ENCODE measurements around the gene RHOJ.
"Not testable (repeated sequence)": the region's sequence is repeated elsewhere in the genome, so short reads cannot be mapped to it uniquely, and the experiment has no call there.

RHOJ gene

DNA sequence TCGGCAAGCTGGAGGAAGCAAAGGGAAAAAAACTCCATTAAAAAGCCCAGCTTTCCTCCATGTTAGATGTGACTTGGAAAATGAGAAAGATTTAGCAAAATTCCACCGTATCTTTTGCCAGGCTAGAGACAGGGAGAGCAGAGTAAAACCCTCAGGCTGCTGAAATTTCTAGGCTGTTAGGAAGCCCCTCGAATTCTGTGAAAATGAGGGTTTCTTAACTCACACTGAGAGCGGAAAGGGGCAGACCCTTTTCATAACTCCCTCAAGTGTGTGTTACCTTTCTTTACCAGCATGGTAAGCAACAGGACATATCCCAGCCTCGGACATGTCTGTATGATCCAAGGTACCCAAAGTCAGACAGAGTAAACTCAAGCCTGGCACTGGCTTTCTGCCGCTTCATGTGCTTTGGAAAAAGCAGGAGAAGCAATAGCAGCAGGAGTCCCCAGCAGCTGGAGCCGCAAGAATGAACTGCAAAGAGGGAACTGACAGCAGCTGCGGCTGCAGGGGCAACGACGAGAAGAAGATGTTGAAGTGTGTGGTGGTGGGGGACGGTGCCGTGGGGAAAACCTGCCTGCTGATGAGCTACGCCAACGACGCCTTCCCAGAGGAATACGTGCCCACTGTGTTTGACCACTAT, at the start of gene RHOJ:
Gene RHOJ, plus strand, starts transcription at position 37 of the 637 bp plus-strand sequence. Its CDS starts 427 bp downstream, at position 464.
- DNase-seq, result peak; percentile 73

DNA sequence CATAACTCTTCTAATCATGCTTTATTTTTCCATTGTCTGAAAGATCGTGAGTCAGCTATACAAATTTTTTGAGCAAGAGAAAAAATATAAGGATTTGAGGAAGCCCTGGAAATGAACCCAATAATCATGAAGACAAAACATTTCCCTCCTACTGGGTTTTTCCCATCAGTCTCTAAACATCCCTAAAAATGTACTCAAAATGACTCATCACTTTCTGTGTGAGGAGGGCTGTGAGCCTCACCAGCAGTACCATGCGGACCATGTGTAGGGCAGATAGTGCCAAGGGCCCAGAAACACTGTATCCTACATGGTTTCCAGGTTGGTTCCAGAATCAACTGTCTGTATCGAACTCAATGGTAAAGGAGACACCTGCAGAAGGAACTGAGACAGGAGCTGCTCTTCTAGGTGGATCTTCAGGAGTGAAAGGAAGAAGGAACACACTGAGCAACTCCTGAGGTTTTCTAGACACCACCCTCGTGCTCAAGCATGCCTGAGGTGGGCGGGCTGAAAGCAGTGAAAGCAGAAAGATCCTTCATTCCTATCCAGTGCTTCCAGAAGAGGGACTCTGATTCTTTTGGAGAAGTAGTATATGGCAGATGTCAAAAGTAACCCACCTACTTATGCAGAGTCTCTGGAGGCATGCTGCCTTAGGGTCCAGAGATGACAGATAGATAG, 48.6 kb upstream of the RHOJ start:
- DNase-seq, result no peak

DNA sequence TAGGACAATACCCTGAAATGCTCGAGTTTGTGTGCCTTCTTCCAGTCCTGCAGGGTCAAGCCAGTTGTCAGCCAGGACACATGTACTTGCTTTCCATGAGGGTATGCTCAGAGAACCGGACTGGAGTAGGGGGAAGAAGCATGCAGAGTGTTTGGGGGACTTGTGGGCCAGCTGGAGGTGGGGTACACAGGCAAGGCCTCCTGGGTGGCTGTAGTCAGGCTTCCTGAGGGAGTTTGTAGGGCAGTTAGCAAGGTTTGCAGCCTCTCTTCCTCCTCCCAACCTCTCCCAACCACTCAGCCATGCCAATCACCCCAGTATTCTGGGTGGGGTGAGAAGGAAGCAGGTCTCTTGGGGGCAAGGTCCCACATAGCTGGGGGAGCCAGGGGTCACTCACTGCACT, 47.0 kb upstream of the RHOJ start:
- DNase-seq, result no peak

DNA sequence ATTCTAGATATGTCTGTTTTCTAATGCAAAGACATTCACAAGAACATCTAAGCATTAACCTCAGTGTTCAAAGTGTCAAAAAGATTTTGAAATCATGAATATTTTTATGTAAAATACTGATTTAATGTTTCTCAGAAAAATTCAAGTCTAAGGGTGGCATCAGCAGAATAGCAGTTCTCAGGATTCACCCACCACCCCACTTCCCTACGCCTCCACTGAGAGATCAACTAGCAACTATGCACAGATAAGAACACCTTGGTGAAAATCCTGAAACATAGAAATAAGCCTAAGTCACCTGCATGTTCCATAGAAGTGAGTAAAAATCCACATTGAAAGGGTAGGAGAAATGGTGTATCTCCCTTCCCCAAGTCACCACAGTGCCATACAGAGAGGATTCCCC, 40.9 kb upstream of the RHOJ start:
- DNase-seq, result no peak

DNA sequence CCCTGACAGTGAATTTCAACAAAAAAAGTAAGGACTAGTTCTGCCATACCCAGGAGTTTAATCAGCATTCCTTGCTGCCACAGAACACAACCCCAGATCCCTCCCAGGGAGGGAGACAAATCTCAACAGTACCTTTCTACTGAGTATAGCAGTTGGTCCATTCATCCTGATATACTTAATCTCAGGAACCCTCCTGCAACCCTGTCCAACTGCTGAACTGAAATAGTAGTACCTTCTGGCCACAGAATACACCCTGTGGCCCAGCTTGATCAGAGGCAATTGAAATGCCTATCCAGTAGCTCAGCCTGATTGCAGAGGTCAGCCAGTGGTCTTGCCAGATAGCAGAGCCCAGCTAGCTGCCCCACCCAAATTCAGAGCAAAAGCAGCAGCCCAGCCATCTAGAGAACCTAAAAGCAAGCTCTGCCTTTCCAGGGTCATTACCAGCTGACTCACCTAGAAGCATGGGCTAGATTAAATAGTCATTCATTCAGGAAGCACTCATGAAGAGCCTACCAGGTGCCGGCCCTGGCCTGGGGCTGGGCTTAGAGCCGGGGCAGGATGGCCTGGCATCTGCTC, 40.0 kb upstream of the RHOJ start:
- DNase-seq, result no peak

DNA sequence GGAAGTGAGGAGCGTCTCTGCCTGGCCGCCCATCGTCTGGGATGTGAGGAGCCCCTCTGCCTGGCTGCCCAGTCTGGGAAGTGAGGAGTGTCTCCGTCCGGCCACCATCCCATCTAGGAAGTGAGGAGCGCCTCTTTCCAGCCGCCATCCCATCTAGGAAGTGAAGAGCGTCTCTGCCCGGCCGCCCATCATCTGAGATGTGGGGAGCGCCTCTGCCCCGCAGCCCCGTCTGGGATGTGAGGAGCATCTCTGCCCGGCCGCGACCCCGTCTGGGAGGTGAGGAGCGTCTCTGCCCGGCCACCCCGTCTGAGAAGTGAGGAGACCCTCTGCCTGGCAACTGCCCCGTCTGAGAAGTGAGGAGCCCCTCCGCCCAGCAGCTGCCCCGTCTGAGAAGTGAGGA, 39.0 kb upstream of the RHOJ start:
- DNase-seq, result not testable (repeated sequence)

DNA sequence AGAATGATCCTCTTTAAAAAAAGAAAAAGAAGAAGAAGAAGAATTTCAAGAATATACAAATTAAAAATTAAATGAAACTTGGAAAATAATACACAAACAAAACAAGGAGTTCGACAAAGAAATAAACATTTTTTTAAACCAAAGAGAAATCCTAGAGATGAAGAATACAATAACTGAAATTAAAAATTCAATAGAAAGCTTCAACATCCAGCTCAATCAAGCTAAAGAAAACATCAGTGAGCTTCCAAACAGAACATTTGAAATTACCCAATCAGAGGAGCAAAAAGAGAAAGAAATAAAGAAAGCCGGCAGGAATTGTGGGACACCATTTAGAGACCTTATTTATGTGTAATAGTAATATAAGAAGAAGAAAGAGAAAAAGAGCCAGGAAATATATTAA, 37.2 kb upstream of the RHOJ start:
- no peak for DNase-seq

DNA sequence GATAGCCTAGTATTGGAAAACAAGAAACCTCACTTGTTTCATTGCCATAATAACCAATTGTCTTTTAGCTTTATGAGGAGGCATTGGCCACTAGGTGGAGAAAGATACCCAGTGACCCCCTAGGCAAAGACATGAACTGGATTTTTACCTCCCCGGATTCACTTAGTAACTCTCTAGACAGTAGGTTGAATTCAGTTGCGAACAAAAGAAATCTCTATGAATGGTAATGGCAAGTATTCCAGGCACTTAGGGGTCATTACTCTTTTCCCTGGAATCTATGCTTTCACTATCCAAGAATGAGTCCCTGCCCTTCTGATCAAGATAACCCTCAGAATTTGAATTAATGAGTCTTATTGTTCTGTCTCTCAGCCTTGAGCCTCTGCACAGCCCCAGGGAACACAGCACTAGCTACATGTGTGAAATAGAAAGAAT, 29.5 kb upstream of the RHOJ start:
- DNase-seq, result peak; percentile 37

DNA sequence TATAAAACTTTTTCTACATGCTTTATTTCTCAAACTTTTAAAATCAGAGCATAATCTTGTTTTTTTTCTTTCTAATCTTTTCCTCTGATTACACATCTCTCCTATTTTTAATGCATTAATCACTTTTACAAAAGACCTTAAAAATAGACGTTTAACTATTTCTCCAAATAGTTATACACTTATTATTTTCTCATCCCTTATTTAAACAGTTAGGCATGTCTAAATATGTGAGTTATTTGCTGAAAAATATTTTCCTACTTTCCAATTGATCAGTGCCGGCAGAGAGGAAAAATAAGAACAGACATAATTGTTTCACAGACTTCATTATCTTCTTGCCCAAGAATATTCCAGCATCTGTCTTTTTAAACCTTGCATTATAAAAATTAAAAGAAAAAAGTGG, 28.7 kb upstream of the RHOJ start:
- DNase-seq, result no peak

DNA sequence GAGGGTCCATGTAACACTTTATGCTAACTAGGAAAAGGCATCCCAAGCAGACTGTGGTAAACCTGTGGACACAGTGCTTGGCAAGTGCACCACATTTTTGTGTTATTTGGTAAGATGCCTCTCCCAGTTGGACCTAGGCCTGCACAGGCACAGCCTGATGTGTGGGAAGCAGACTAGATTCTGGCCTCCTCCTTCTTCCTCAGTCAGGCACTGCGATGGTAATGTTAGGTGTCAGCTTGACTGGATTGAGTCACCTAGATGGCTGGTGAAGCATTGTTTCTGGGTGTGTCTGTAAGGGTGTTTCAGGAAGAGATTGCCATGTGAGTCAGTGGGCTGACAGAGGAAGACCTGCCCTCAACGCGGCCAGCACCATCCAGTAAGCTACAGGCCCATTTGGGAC, 25.3 kb upstream of the RHOJ start:
- no peak for DNase-seq

DNA sequence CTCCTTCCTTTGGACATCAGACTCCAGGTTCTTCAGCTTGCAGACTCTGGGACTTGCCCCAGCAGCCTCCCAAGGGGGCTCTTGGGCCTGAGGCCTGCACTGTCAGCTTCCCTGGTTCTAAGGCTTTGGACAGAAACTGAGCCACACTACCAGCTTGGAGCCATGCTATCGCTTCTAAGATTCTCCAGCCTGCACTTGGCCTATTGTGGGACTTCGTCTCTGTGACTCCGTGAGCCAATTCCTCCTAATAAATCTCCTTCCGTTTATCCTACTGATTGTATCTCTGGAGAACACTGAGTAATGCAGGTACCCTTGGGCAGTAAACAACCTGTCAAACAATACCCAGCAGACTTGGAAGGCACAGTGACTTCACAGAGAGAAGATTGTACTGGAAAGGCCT, 24.9 kb upstream of the RHOJ start:
- no peak for DNase-seq

DNA sequence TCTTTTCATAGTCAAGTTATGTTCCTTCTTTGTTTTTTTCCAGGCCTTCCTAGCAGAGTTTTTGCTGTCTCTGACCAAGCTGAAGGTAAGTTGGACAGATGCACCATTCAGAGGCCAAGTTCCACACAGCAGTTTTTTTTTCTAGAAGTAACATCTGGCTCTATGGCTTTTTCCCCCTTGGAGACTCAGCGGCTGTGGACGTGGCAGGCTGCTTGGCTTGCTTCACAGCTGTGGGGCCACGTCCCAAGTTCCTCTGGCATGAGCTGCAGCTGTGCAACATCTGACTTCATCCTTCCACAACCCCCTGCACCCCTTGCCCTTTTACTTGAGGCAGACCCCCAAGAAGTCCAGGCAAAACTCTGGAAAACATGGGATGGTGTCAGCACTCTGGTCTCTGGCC, 24.2 kb upstream of the RHOJ start:
- DNase-seq, result peak; percentile 57

DNA sequence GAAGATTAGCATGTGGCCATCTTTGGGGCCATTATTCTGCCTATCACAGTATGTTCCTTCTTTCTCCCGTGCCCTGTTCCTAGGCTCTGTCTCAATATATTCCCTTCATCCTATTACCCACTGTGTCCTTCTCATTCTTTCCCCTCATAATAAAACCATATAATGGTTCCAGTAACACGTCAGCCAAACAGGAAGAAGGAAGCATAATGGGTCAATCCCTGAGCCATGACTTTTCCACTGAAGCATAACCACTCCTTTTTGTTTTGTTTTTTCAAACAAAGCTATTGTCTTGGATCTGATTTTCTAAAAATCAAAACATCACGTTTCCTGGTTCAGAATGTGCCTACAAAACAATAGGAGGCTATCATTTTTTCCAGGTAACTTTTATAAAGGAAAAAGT, 21.3 kb upstream of the RHOJ start:
- DNase-seq, result no peak

DNA sequence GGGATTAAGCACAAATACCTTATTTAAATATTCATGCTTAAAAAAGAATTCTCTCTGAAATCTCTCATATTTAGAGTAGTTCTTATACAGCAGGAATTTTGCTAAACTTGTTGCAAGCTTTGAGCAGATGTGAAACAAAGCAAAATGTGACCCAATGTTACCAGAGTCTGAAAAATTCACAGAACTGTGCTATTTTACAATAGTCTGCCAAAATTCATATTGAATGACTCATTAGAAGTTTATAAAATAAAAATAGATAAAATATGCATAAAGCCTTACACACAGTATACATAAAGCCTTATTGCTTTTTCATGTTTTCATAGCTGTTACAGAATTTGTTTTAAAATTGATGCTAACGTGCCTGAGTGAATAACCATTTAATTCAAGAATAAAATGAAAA, 17.8 kb upstream of the RHOJ start:
- DNase-seq, result no peak

DNA sequence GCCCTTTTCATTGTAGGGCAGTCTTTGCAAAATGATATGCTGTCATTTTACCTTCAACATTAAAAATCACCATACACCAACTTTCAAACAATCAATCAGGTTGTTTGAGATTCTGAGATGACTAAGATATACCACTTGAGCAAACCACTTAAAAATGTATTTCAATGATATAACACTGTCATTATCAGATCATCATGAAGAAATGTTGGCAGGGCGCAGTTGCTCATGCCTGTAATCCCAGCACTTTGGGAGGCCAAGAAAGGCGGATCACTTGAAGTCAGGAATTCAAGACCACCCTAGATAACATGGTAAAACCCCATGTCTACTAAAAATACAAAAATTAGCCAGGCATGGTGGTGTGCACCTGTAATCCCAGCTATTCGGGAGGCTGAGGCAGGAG, 13.0 kb upstream of the RHOJ start:
- no peak for DNase-seq

DNA sequence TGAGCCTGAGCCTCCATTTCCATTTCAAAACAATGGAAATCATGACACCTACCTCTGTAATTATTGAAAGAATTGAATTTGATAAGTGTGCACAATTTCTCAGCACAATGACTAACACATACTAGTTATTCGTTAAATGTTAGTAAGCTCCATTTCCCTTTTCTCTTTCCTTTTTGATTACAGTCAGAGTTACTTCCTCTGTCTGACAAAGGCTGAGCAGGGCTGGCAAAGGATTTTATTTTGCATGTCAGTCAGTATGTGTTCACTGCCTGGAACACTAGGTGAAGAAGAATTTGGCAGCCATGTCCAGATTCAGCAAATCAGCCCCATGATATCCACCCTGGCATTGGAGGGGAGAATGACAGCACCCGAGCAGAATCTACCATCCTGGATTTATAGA, 12.2 kb upstream of the RHOJ start:
- no peak for DNase-seq

DNA sequence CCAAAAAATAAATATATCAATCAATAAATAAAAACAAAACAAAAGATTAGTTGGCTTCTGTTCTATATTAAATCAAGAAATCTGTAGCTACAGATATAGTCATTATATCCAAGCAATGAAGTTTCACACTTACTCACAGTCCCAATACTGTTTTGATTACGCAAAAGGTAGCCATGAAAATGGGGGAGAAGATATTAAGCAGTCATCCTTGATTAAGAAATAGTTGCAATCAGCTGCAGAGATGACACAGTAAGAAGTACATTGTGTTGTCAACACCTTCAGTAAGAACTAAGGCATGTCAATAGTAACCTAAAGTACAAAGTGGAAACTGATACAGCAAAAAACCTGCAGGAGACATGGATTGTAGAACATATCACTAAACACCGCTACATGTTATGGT, 11.0 kb upstream of the RHOJ start:
- no peak for DNase-seq

DNA sequence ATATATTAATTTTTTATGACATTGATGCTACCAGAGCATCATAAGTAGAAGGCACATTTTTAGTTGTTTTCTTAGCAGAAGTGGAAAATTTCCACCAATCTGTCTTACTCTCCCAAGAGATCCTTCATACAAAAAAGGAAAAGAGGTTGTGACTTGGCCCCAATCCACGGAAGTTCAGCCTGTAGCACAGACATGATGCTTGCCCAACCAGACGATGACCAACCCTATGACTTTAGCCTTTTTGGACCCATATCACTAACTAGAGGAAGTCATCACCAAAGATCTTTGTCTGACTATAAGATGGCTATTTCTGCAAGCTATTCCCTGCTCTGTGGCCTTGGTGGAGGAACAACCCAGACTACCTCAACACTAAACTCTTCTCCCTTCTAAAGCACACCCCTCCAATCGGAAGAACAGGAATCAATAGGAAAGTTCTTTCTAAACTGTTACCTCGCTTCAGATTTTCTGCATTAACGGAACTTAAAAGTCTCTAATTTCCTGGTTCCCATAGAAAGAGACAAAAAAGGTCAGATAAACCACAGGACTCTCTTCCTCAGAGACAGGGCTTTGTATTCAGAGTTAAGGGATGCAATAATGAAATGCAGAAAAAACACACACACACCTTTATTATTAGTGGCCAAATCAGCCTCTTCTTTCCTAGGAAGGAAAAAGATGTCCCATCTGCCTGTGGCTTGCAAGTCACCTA, 4.1 kb upstream of the RHOJ start:
- no peak for DNase-seq

DNA sequence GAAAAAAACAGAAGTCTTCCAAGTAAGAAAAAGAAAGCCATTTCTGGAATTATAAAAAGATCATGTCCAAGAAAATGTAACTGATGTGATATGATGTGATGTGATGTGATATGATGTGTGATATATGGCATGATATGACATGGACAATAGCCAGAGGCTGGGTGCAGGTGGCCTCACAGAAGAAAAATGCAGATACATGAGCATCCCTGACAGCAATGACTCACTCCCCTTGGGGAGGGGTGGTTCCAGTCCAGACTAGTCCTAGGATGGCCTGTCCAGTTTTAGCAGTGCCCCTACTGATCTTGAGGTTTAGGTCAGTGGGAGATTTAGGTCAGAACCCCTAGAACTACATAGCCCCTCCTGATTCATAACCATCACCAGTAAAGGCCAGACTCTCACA, 3.5 kb upstream of the RHOJ start:
- DNase-seq, result no peak

DNA sequence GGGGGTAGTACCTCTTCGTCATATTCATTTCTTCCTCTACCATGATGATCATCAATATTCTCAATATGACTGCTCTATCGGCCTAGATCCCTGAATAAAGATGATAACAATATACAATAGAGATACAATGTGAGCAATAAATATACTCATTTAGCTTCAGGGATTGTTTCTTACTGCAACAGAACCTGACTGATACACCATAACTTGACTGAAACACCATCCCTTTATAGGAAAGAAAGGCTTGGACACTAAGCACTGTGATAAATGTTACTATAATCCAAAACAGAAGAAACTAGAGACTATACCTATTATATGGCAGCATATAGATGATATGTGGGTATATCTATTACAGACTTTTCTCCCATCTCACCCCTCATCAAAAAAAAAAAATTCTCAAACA, 1.2 kb upstream of the RHOJ start:
- no peak for DNase-seq

DNA sequence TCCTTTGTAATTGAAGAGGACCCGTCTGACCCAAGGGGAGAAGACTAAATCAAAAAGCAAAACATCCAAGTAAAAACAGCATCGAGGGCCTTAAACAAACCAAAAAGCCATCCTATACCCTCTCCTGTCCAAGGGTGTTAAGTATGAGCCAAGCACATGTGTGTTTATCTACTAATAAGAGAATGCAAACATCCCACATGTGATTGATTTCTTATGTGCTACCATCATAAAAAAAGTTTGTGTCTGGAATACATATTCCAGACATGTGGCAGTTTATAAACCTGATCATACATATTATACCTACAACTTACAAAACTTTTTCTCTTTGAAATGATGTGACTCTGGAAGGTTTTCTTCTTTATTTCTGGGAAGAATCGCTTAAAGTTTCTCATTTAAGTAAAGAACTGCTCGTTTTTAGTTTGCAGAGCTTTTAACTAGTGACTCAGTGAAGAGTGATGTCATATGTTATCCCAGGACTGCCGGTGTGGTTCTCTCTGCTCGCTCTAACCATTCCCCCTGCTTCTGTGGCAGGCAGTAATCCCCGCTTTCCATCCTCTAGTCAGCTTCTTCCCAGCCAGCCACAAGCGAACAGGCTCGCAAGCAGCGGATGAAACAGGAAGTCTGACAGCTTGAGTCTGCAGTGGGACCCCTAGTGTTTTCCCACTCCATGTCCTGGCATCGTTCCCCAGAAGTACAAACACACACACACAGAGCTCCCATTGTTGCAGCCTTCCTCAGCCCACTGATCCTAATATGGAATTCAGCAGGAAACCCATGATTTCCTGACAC, 431 bp upstream of the RHOJ start:
- peak; percentile 96 for DNase-seq

DNA sequence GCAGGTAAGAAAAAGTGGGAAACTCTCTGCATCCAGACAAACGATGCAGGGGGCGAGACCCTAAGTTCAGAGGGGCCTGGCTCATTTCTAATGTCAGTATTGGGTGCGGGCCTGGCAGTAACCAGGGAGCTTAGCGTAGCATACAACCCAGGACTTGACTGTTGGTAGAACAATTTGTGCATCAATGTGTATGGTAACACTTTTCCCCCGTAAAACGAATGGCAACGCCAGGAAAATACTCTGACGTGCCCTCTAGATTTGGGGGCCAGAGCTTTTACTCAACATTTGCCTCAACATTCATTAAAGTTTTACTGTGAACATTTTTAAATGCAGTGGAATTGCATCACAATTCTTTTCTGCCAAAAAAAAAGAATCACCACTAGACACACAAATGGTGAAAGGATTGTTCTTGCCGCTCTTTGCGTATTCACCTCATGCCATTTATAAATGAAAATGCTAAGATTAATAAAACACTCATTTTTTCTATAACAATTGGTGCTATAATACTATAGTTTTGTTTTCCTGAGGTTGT, 867 bp downstream of the RHOJ start:
- no peak for DNase-seq

DNA sequence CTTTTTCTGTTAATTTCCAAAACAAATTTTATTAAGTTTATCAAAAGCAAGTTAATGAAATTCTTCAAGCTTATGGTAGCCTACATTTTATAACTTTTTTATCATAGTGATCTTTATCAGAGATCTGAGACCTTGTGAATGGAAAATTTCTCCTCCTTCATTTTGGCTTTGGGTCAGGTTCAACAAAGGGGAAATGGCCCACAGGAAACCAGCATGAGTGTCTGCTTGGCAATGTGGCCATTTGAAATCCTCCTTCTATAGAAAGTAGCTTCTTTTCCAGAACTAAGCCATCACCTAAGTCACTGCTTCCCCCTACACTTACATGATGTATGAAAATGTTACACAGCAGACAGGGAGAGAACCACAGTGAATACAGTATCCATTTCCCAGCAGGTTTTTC, 1.6 kb downstream of the RHOJ start:
- DNase-seq, result peak; percentile 25

Measured in femur (tissue), 1 donor.